ENCODE measurements around the gene C6orf15.

The C6orf15 gene

GRCh38 chr6:31129130-31129529, 16.8 kb upstream of the C6orf15 start:
- DNase-seq = no peak

GRCh38 chr6:31128093-31128676, 15.8 kb upstream of the C6orf15 start:
- peak; percentile 67 for DNase-seq

- no peak for DNase-seq
Measured at GRCh38 chr6:31126396-31127175, 14.2 kb upstream of the C6orf15 start.

- no peak for DNase-seq
Measured at GRCh38 chr6:31125586-31126363, 13.4 kb upstream of the C6orf15 start.

- no peak for DNase-seq
Measured at GRCh38 chr6:31125162-31125561, 12.8 kb upstream of the C6orf15 start.

- DNase-seq = no peak
Measured at GRCh38 chr6:31122791-31123706, 10.7 kb upstream of the C6orf15 start.

GRCh38 chr6:31121131-31121790, 8.9 kb upstream of the C6orf15 start:
- no peak for DNase-seq

- DNase-seq = no peak
Measured at GRCh38 chr6:31120151-31120915, 8.0 kb upstream of the C6orf15 start, which contains the start of gene CDSN. TSS of gene CDSN (minus strand) at chr6:31120446. CDS start at chr6:31120419, 27 bp downstream.

- DNase-seq = no peak
Measured at GRCh38 chr6:31118178-31118577, 5.8 kb upstream of the C6orf15 start.

GRCh38 chr6:31116661-31117385, 4.4 kb upstream of the C6orf15 start:
- no peak for DNase-seq

- DNase-seq = no peak
Measured at GRCh38 chr6:31115941-31116560, 3.7 kb upstream of the C6orf15 start.

GRCh38 chr6:31114970-31115849, 2.8 kb upstream of the C6orf15 start:
- no peak for DNase-seq

GRCh38 chr6:31114541-31114878, 2.1 kb upstream of the C6orf15 start, which contains the start of gene PSORS1C1:
TSS of gene PSORS1C1 (plus strand) at chr6:31114800. CDS start at chr6:31129633, 14,833 bp downstream.
- DNase-seq = no peak

- no peak for DNase-seq
Measured at GRCh38 chr6:31113861-31114540, 1.6 kb upstream of the C6orf15 start.

- no peak for DNase-seq
Measured at GRCh38 chr6:31111712-31112111, 663 bp downstream of the C6orf15 start.

- DNase-seq = no peak
Measured at GRCh38 chr6:31110825-31111582, 1.4 kb downstream of the C6orf15 start.

- no peak for DNase-seq
Measured at GRCh38 chr6:31107052-31107451, 5.3 kb downstream of the C6orf15 start.

GRCh38 chr6:31103136-31103535, 9.2 kb downstream of the C6orf15 start:
- DNase-seq = no peak

Measured in activated T-cell treated with anti-CD3 and anti-CD28 coated beads for 4 hours (primary cell).